NCI-H82 treated with DMSO at 0.1 percent for 48 hours (cell line): ENCODE data around the gene PPM1L.
A peak's percentile ranks its signal among the peaks of the same experiment; 100 is the strongest.

ENCODE experiments used
- DNase-seq: peaks from one replicate; lab custom pipeline; 2025; ENCODE audit not compliant: unreplicated experiment; lab: John Stamatoyannopoulos, UW

The PPM1L gene

GRCh38 chr3:160806686-160807085, 50.7 kb downstream of the PPM1L start:
- no peak for DNase-seq

- DNase-seq = no peak
Observed at GRCh38 chr3:160808838-160809237, 52.8 kb downstream of the PPM1L start.

- DNase-seq = no peak
Observed at GRCh38 chr3:160809453-160809852, 53.4 kb downstream of the PPM1L start.

- no peak for DNase-seq
Observed at GRCh38 chr3:160810362-160811236, 54.6 kb downstream of the PPM1L start.

- no peak for DNase-seq
Observed at GRCh38 chr3:160811237-160811548, 55.2 kb downstream of the PPM1L start.

- no peak for DNase-seq
Observed at GRCh38 chr3:160812304-160812703, 56.3 kb downstream of the PPM1L start.

- no peak for DNase-seq
Observed at GRCh38 chr3:160815280-160815679, 59.2 kb downstream of the PPM1L start.

GRCh38 chr3:160820022-160820421, 64.0 kb downstream of the PPM1L start:
- DNase-seq = no peak

- no peak for DNase-seq
Observed at GRCh38 chr3:160820430-160820829, 64.4 kb downstream of the PPM1L start.

GRCh38 chr3:160822936-160823335, 66.9 kb downstream of the PPM1L start:
- no peak for DNase-seq

GRCh38 chr3:160825311-160825800, 69.3 kb downstream of the PPM1L start:
- DNase-seq = no peak

- DNase-seq = no peak
Observed at GRCh38 chr3:160826408-160826807, 70.4 kb downstream of the PPM1L start.

GRCh38 chr3:160826991-160827390, 71.0 kb downstream of the PPM1L start:
- no peak for DNase-seq

- DNase-seq = peak; percentile 78
Observed at GRCh38 chr3:160827516-160827915, 71.5 kb downstream of the PPM1L start.

GRCh38 chr3:160828880-160829279, 72.8 kb downstream of the PPM1L start:
- DNase-seq = no peak

GRCh38 chr3:160829486-160830009, 73.5 kb downstream of the PPM1L start:
- peak; percentile 92 for DNase-seq

GRCh38 chr3:160830796-160831195, 74.8 kb downstream of the PPM1L start:
- no peak for DNase-seq

GRCh38 chr3:160831401-160831800, 75.4 kb downstream of the PPM1L start:
- DNase-seq = peak; percentile 98

- DNase-seq = no peak
Observed at GRCh38 chr3:160837394-160837980, 81.5 kb downstream of the PPM1L start.

- no peak for DNase-seq
Observed at GRCh38 chr3:160840590-160840989, 84.6 kb downstream of the PPM1L start.

GRCh38 chr3:160841455-160841854, 85.4 kb downstream of the PPM1L start:
- DNase-seq = no peak
